Measurements from ENCODE around the gene HIVEP3.

Gene HIVEP3

GRCh38 chr1:41631154-41631553, 287.6 kb downstream of the HIVEP3 start:
- DNase-seq (ENCODE audit: low spot score): peak; percentile 9

- no peak for DNase-seq (ENCODE audit: low spot score)
Measured at GRCh38 chr1:41629571-41629970, 289.2 kb downstream of the HIVEP3 start.

GRCh38 chr1:41629141-41629540, 289.6 kb downstream of the HIVEP3 start:
- DNase-seq (ENCODE audit: low spot score): peak; percentile 4

GRCh38 chr1:41627491-41628280, 291.0 kb downstream of the HIVEP3 start:
- DNase-seq (ENCODE audit: low spot score): peak; percentile 22

- DNase-seq (ENCODE audit: low spot score): peak; percentile 41
Measured at GRCh38 chr1:41626616-41627375, 291.9 kb downstream of the HIVEP3 start.

GRCh38 chr1:41626146-41626545, 292.6 kb downstream of the HIVEP3 start:
- peak; percentile 35 for DNase-seq (ENCODE audit: low spot score)

- peak; percentile 29 for DNase-seq (ENCODE audit: low spot score)
Measured at GRCh38 chr1:41623736-41624135, 295.0 kb downstream of the HIVEP3 start.

- peak; percentile 29 for DNase-seq (ENCODE audit: low spot score)
Measured at GRCh38 chr1:41622859-41623732, 295.6 kb downstream of the HIVEP3 start.

GRCh38 chr1:41622402-41622801, 296.3 kb downstream of the HIVEP3 start:
- DNase-seq (ENCODE audit: low spot score): peak; percentile 24

GRCh38 chr1:41621791-41622190, 296.9 kb downstream of the HIVEP3 start:
- DNase-seq (ENCODE audit: low spot score): peak; percentile 18

GRCh38 chr1:41621256-41621655, 297.5 kb downstream of the HIVEP3 start:
- DNase-seq (ENCODE audit: low spot score): no peak

GRCh38 chr1:41620365-41621169, 298.2 kb downstream of the HIVEP3 start:
- peak; percentile 29 for DNase-seq (ENCODE audit: low spot score)

- peak; percentile 34 for DNase-seq (ENCODE audit: low spot score)
Measured at GRCh38 chr1:41619511-41620364, 299.0 kb downstream of the HIVEP3 start.

- DNase-seq (ENCODE audit: low spot score): no peak
Measured at GRCh38 chr1:41618871-41619270, 299.9 kb downstream of the HIVEP3 start.

GRCh38 chr1:41618066-41618825, 300.5 kb downstream of the HIVEP3 start:
- no peak for DNase-seq (ENCODE audit: low spot score)

GRCh38 chr1:41617336-41617735, 301.4 kb downstream of the HIVEP3 start:
- DNase-seq (ENCODE audit: low spot score): no peak

- DNase-seq (ENCODE audit: low spot score): peak; percentile 7
Measured at GRCh38 chr1:41616563-41616962, 302.2 kb downstream of the HIVEP3 start.

- peak; percentile 16 for DNase-seq (ENCODE audit: low spot score)
Measured at GRCh38 chr1:41615981-41616380, 302.7 kb downstream of the HIVEP3 start.

- DNase-seq (ENCODE audit: low spot score): peak; percentile 36
Measured at GRCh38 chr1:41615316-41615715, 303.4 kb downstream of the HIVEP3 start.

- DNase-seq (ENCODE audit: low spot score): peak; percentile 10
Measured at GRCh38 chr1:41614818-41615217, 303.9 kb downstream of the HIVEP3 start.
